SIG-M5 treated with dmso at 0.1 percent for 504 hours (cell line): Measurements from ENCODE around the gene FXYD3.
A peak's percentile ranks its signal among the peaks of the same experiment; 100 is the strongest.
"Not testable (repeated sequence)": the region's sequence is repeated elsewhere in the genome, so short reads cannot be mapped to it uniquely, and the experiment has no call there.

Experiments
- DNase-seq: peaks from one replicate; lab custom pipeline; 2025; ENCODE audit not compliant: unreplicated experiment; lab: John Stamatoyannopoulos, UW

The FXYD3 gene

GRCh38 chr19:35085947-35086346 is 29.7 kb upstream of the FXYD3 start:
- DNase-seq = no peak

GRCh38 chr19:35086455-35086854 is 29.2 kb upstream of the FXYD3 start:
- no peak for DNase-seq

- no peak for DNase-seq
These were observed 28.2 kb upstream of the FXYD3 start for GRCh38 chr19:35087393-35087792.

- DNase-seq = no peak
These were observed 27.3 kb upstream of the FXYD3 start for GRCh38 chr19:35088131-35088913.

GRCh38 chr19:35089554-35089953 is 26.1 kb upstream of the FXYD3 start:
- DNase-seq = no peak

- no peak for DNase-seq
These were observed 25.5 kb upstream of the FXYD3 start for GRCh38 chr19:35090160-35090505.

- DNase-seq = peak; percentile 39
These were observed 25.0 kb upstream of the FXYD3 start for GRCh38 chr19:35090506-35091214.

- DNase-seq = no peak
These were observed 22.2 kb upstream of the FXYD3 start for GRCh38 chr19:35093430-35093829.

GRCh38 chr19:35093941-35094647 is 21.5 kb upstream of the FXYD3 start:
- no peak for DNase-seq

- no peak for DNase-seq
These were observed 21.0 kb upstream of the FXYD3 start for GRCh38 chr19:35094656-35095055.

GRCh38 chr19:35095667-35096368 is 19.8 kb upstream of the FXYD3 start:
- DNase-seq = no peak

GRCh38 chr19:35098413-35099049 is 17.1 kb upstream of the FXYD3 start:
- no peak for DNase-seq

GRCh38 chr19:35099155-35099896 is 16.3 kb upstream of the FXYD3 start:
- DNase-seq = no peak

- DNase-seq = no peak
These were observed 15.7 kb upstream of the FXYD3 start for GRCh38 chr19:35099897-35100275.

GRCh38 chr19:35100588-35101533 is 14.8 kb upstream of the FXYD3 start:
- DNase-seq = no peak

GRCh38 chr19:35101949-35102348 is 13.7 kb upstream of the FXYD3 start:
- not testable (repeated sequence) for DNase-seq

GRCh38 chr19:35103614-35104013 is 12.0 kb upstream of the FXYD3 start:
- not testable (repeated sequence) for DNase-seq

- no peak for DNase-seq
These were observed 11.3 kb upstream of the FXYD3 start for GRCh38 chr19:35104361-35104760.

- DNase-seq = no peak
These were observed 10.6 kb upstream of the FXYD3 start for GRCh38 chr19:35105047-35105410.
